ENCODE results near the gene PARP15. TPM values are rescaled to one million over a fixed set of nuclear protein-coding genes. Genes with fewer than 3 reads are reported as not detected.

PARP15 gene
- total RNA-seq (2022; extraction: Qiagen RNA extraction) = not detected in 5 replicates

GRCh38 chr3:122577409-122578031 is at the start of gene PARP15:
TSS of gene PARP15 (plus strand) at chr3:122577650. CDS start at chr3:122577668, 18 bp downstream.

GRCh38 chr3:122564155-122564912 is 13.1 kb upstream of the PARP15 start, which contains the start of the genes DTX3L and PARP9:
TSS of gene DTX3L (plus strand) at chr3:122564338. CDS start at chr3:122564427, 89 bp downstream.
TSS of gene PARP9 (minus strand) at chr3:122564300. CDS start at chr3:122559620, 4,680 bp downstream.

GRCh38 chr3:122680475-122681283 is 103.2 kb downstream of the PARP15 start, which contains the start of gene PARP14:
TSS of gene PARP14 (plus strand) at chr3:122680839. CDS start at chr3:122680884, 45 bp downstream.

Other genes with a start within 250 kb of the PARP15 start
- gene MIX23, start 194.4 kb upstream of the PARP15 start, total RNA-seq (2022; extraction: Qiagen RNA extraction) = 47.2 to 63.4 TPM (median 47.6 TPM) in 5 replicates
- 28.2 to 35.2 TPM (median 31.9 TPM) in 5 replicates for gene FAM162A, start 193.5 kb upstream of the PARP15 start, total RNA-seq (2022; extraction: Qiagen RNA extraction)
- gene WDR5B, start 161.6 kb upstream of the PARP15 start, total RNA-seq (2022; extraction: Qiagen RNA extraction) = 2.8 to 3.8 TPM (median 3.6 TPM) in 5 replicates
- 52.8 to 65.6 TPM (median 62.3 TPM) in 5 replicates for gene KPNA1, start 62.7 kb upstream of the PARP15 start, total RNA-seq (2022; extraction: Qiagen RNA extraction)
- 5.1 to 7.0 TPM (median 5.8 TPM) in 5 replicates for gene PARP9, start 13.3 kb upstream of the PARP15 start, total RNA-seq (2022; extraction: Qiagen RNA extraction)
- gene DTX3L, start 13.3 kb upstream of the PARP15 start, total RNA-seq (2022; extraction: Qiagen RNA extraction) = 7.4 to 11.1 TPM (median 7.6 TPM) in 5 replicates
- 7.4 to 11.8 TPM (median 7.9 TPM) in 5 replicates for gene PARP14, start 103.2 kb downstream of the PARP15 start, total RNA-seq (2022; extraction: Qiagen RNA extraction)
- gene HSPBAP1, start 216.2 kb downstream of the PARP15 start, total RNA-seq (2022; extraction: Qiagen RNA extraction) = 4.9 to 5.8 TPM (median 5.1 TPM) in 5 replicates
- gene SLC49A4, start 217.4 kb downstream of the PARP15 start, total RNA-seq (2022; extraction: Qiagen RNA extraction) = 12.0 to 15.3 TPM (median 13.8 TPM) in 5 replicates

All from A549 treated with Hydrocortisone at 1 μM for 4 hours (cell line).